Liver (tissue), 9 donors: ENCODE data around the gene PLPP3. TPM values are rescaled to one million over a fixed set of nuclear protein-coding genes. Genes with fewer than 3 reads are reported as not detected.

Experiments used
- DNase-seq: peaks from one replicate; pipeline ENCODE4 v3.0.0-alpha.2; 2017; ENCODE audit warnings: low spot score
- H3K27ac ChIP-seq, 2 donors: one replicate each; pipeline ENCODE4 v1.7.0; 2013; ENCODE audit warnings: inconsistent platforms in 2 of 2, low read length in 2 of 2, control low read depth in 1 of 2, low read depth in 1 of 2, mild to moderate bottlenecking in 1 of 2
- H3K27me3 ChIP-seq, 4 donors: one replicate each; pipeline versions ENCODE4 v1.6.1 to v1.7.0; 2013; ENCODE audit warnings: low read length in 3 of 4, inconsistent platforms in 1 of 4, mild to moderate bottlenecking in 1 of 4, moderate library complexity in 1 of 4; ENCODE audit not compliant: control insufficient read depth in 4 of 4, insufficient read depth in 4 of 4
- H3K36me3 ChIP-seq, 4 donors: one replicate each; pipeline versions ENCODE4 v1.6.1 to v1.7.0; 2013; ENCODE audit warnings: low read length in 3 of 4, mild to moderate bottlenecking in 3 of 4, low read depth in 1 of 4, moderate library complexity in 1 of 4; ENCODE audit not compliant: control insufficient read depth in 4 of 4, insufficient read depth in 3 of 4
- H3K4me1 ChIP-seq, 4 donors: one replicate each; pipeline versions ENCODE4 v1.6.1 to v1.7.0; 2013; ENCODE audit warnings: low read length in 3 of 4, mild to moderate bottlenecking in 3 of 4, moderate library complexity in 1 of 4; ENCODE audit not compliant: control insufficient read depth in 4 of 4, insufficient read depth in 4 of 4
- H3K4me3 ChIP-seq, 3 donors: one replicate each; pipeline versions ENCODE4 v1.6.1 to v1.7.0; 2013; ENCODE audit warnings: low read length in 3 of 3, control low read depth in 1 of 3, low read depth in 1 of 3, mild to moderate bottlenecking in 1 of 3
- H3K9ac ChIP-seq, 2 donors: one replicate each; pipeline ENCODE4 v1.7.0; 2013; ENCODE audit warnings: low read length in 2 of 2, mild to moderate bottlenecking in 2 of 2, moderate library complexity in 2 of 2, control low read depth in 1 of 2, low read depth in 1 of 2
- H3K9me3 ChIP-seq, 4 donors: one replicate each; pipeline versions ENCODE4 v1.6.1 to v1.7.0; 2013; ENCODE audit warnings: low read length in 3 of 4; ENCODE audit not compliant: control insufficient read depth in 4 of 4
- ATF3 ChIP-seq: IDR thresholded peaks from 2 replicates; pipeline ENCODE4 v1.6.1; 2016; ENCODE audit warnings: antibody characterized with exemption
- CTCF ChIP-seq: fragments of 150-350 bp; IDR thresholded peaks from 2 replicates; pipeline ENCODE4 v1.5.1; 2017; ENCODE audit warnings: improper control_type of control experiment, low read depth, low read length; ENCODE audit not compliant: missing input control
- EGR1 ChIP-seq, 2 donors: IDR thresholded peaks; 2 replicates each; pipeline ENCODE4 v1.6.1; 2016 to 2018; ENCODE audit warnings: antibody characterized with exemption in 2 of 2, low read depth in 2 of 2
- FOXA1 ChIP-seq: IDR thresholded peaks from 2 replicates; pipeline ENCODE4 v1.6.1; 2016; ENCODE audit warnings: antibody characterized with exemption
- FOXA2 ChIP-seq: IDR thresholded peaks from 2 replicates; pipeline ENCODE4 v1.6.1; 2016; ENCODE audit warnings: antibody characterized with exemption
- GABPA ChIP-seq, 2 donors: IDR thresholded peaks in 1 of 2; conservative IDR thresholded peaks in 1 of 2; 2 replicates each; pipeline ENCODE4 v1.6.1; 2016; ENCODE audit warnings: antibody characterized with exemption in 2 of 2, mild to moderate bottlenecking in 1 of 2, moderate library complexity in 1 of 2
- HNF4A ChIP-seq, 2 donors: conservative IDR thresholded peaks; 2 replicates each; pipeline ENCODE4 v1.6.1; 2016; ENCODE audit warnings: antibody characterized with exemption in 2 of 2, mild to moderate bottlenecking in 2 of 2
- HNF4G ChIP-seq: IDR thresholded peaks from 2 replicates; pipeline ENCODE4 v1.6.1; 2016; ENCODE audit warnings: antibody characterized with exemption
- JUND ChIP-seq, 2 donors: IDR thresholded peaks; 2 replicates each; pipeline ENCODE4 v1.6.1; 2016; ENCODE audit warnings: antibody characterized with exemption in 2 of 2
- MAX ChIP-seq: IDR thresholded peaks from 2 replicates; pipeline ENCODE4 v1.6.1; 2016; ENCODE audit warnings: antibody characterized with exemption
- NR2F2 ChIP-seq: IDR thresholded peaks from 2 replicates; pipeline ENCODE4 v1.6.1; 2016; ENCODE audit warnings: antibody characterized with exemption
- RAD21 ChIP-seq, 2 donors: IDR thresholded peaks; 2 replicates each; pipeline ENCODE4 v1.6.1; 2016; ENCODE audit warnings: antibody characterized with exemption in 2 of 2, mild to moderate bottlenecking in 2 of 2
- REST ChIP-seq: IDR thresholded peaks from 2 replicates; pipeline ENCODE4 v1.6.1; 2016; ENCODE audit warnings: antibody characterized with exemption, mild to moderate bottlenecking
- RXRA ChIP-seq, 2 donors: IDR thresholded peaks; 2 replicates each; pipeline ENCODE4 v1.6.1; 2017 to 2018; ENCODE audit warnings: antibody characterized with exemption in 2 of 2, mild to moderate bottlenecking in 1 of 2
- SP1 ChIP-seq: IDR thresholded peaks from 2 replicates; pipeline ENCODE4 v1.6.1; 2018; ENCODE audit warnings: antibody characterized with exemption, mild to moderate bottlenecking
- TAF1 ChIP-seq: conservative IDR thresholded peaks from 2 replicates; pipeline ENCODE4 v1.6.1; 2016; ENCODE audit warnings: antibody characterized with exemption, mild to moderate bottlenecking
- YY1 ChIP-seq: IDR thresholded peaks from 2 replicates; pipeline ENCODE4 v1.6.1; 2016; ENCODE audit warnings: antibody characterized with exemption, mild to moderate bottlenecking
- ZBTB33 ChIP-seq: IDR thresholded peaks from 2 replicates; pipeline ENCODE4 v1.6.1; 2016; ENCODE audit warnings: antibody characterized with exemption
- WGBS: extraction: QIAGEN DNeasy Blood & Tissue Kit; methylation state at CpG from one replicate; pipeline ENCODE4 v1.1.7; 2013; 5-methylcytosine and 5-hydroxymethylcytosine counted together
- polyA plus RNA-seq, 2 donors: library from polyadenylated mRNA; stranded (reverse) in 1 of 2; unstranded in 1 of 2; fragments of 200-250 nt in 1 of 2; fragments of >200 nt in 1 of 2; fragmentation: Nextera tagmentation in 1 of 2; extraction: Ambion mirVana in 1 of 2; gene quantifications; one replicate each; pipeline versions ENCODE4 v1.2.1 to v1.2.3, GENCODE V29; 2013 to 2015
- total RNA-seq, 2 donors: library from RNA; depleted of rRNA; stranded (reverse); fragments of >200 nt; gene quantifications; one replicate each; pipeline ENCODE4 v1.2.3, GENCODE V29; 2014
- donor health status: healthy.
- donor health status: healthy.
- donor health status: healthy.
- donor health status: healthy.
- donor health status: healthy.

PLPP3 gene
- total and polyA plus RNA-seq, 4 donors = 46.1 to 91.2 (median 67.6) TPM

- Histone ChIP-seq H3K27ac (peak overlapping the region; percentile 91 to 98), H3K9me3 (no peaks in the 10 kb centered on the region), H3K27me3 (no peaks in the 10 kb centered on the region), H3K4me1 (peaks cover 11 to 55% (median 30%) of the 10 kb centered on the region in 4 donors), H3K9ac (peak overlapping the region in 1 of 2 donors; percentile 92), H3K4me3 (no peak overlapping the region), H3K36me3 (no peaks in the 10 kb centered on the region)
- no peak for DNase-seq
- 37% methylated on average over 3 of the region's 3 CpGs for WGBS
- TF ChIP-seq SP1 (no peak), CTCF (no peak), MAX (no peak), HNF4A (conservative IDR thresholded peaks at IDR 0.05) (no peak), FOXA2 (no peak), REST (no peak), RAD21 (IDR thresholded peaks at IDR 0.05) (no peak), ATF3 (no peak), HNF4G (no peak), FOXA1 (no peak), RXRA (IDR thresholded peaks at IDR 0.05) (no peak), JUND (IDR thresholded peaks at IDR 0.05) (no peak), EGR1 (IDR thresholded peaks at IDR 0.05; ENCODE audit: low read depth in 2 of 2) (no peak), YY1 (no peak), ZBTB33 (no peak), TAF1 (no peak), NR2F2 (no peak), GABPA (IDR thresholded peaks at IDR 0.05 in 1 of 2, conservative IDR thresholded peaks at IDR 0.05 in 1 of 2) (no peak)
Observed at GRCh38 chr1:56452027-56453011, 127.0 kb downstream of the PLPP3 start.
